ENCODE results near the gene CMTM5. TPM values are rescaled to one million over a fixed set of nuclear protein-coding genes. Genes with fewer than 3 reads are reported as not detected.

Gene CMTM5
- polyA plus RNA-seq (ENCODE audit: low read depth in 6 of 6) = 1 to 10 TPM in 2 of 6 donors, under 1 TPM in 2, not detected in 2; 0.36 to 2.5 (median 1.6) TPM

- Mint-ChIP-seq H3K27ac (peak within 1 kb of the TSS in 2 of 6 donors; percentile 21 to 56), H3K9me3 (no peaks in the 10 kb centered on the region), H3K27me3 (peaks cover 6 to 40% (median 35%) of the 10 kb centered on the region in 3 donors), H3K4me1 (peaks cover 0 to 2% (median 0%) of the 10 kb centered on the region in 3 donors), H3K4me3 (no peak within 1 kb of the TSS), H3K36me3 (no peaks in the 10 kb centered on the region)
- ATAC-seq (ENCODE audit: low read depth in 2 of 2) = no peak
- no peak for DNase-seq
Observed at GRCh38 chr14:23376482-23377197, at the start of gene CMTM5. Gene CMTM5 (plus strand): TSS chr14:23377046. CDS start chr14:23377252, 206 bp downstream.

- Mint-ChIP-seq H3K36me3 (no peaks in the 10 kb centered on the region), H3K27ac (peak overlapping the region in 1 of 6 donors; percentile 75), H3K4me1 (peaks cover 0 to 3% (median 2%) of the 10 kb centered on the region in 3 donors), H3K9me3 (no peaks in the 10 kb centered on the region), H3K27me3 (no peaks in the 10 kb centered on the region), H3K4me3 (peak overlapping the region in 1 of 8 donors; percentile 43)
- DNase-seq = peak; percentile 57
- peak; percentile 55 to 68 for ATAC-seq (ENCODE audit: low read depth in 2 of 2)
Observed at GRCh38 chr14:23327947-23328744, 48.7 kb upstream of the CMTM5 start.

- ATAC-seq (ENCODE audit: low read depth in 2 of 2) = no peak
- Mint-ChIP-seq H3K27me3 (peaks cover 31 to 40% (median 39%) of the 10 kb centered on the region in 3 donors), H3K4me3 (no peak overlapping the region)
Observed at GRCh38 chr14:23335623-23336022, 41.2 kb upstream of the CMTM5 start.

GRCh38 chr14:23339506-23340268, 37.2 kb upstream of the CMTM5 start:
- Mint-ChIP-seq H3K27me3 (peaks cover 33 to 57% (median 44%) of the 10 kb centered on the region in 3 donors), H3K27ac (no peak overlapping the region), H3K9me3 (peaks cover 0 to 16% (median 6%) of the 10 kb centered on the region in 7 donors), H3K4me3 (no peak overlapping the region), H3K4me1 (no peaks in the 10 kb centered on the region), H3K36me3 (no peaks in the 10 kb centered on the region)
- DNase-seq (no peak), ATAC-seq (ENCODE audit: low read depth in 2 of 2) (no peak)

More at GRCh38 chr14:23335623-23336022, 41.2 kb upstream of the CMTM5 start:
- no peak for DNase-seq
- Mint-ChIP-seq H3K36me3 (no peaks in the 10 kb centered on the region), H3K27ac (no peak overlapping the region), H3K4me1 (no peaks in the 10 kb centered on the region), H3K9me3 (peaks cover 0 to 16% (median 6%) of the 10 kb centered on the region in 7 donors)

GRCh38 chr14:23344481-23344880, 32.4 kb upstream of the CMTM5 start:
- Mint-ChIP-seq H3K9me3 (peaks cover 0 to 8% (median 4%) of the 10 kb centered on the region in 7 donors), H3K4me3 (no peak overlapping the region), H3K27ac (peak overlapping the region in 1 of 6 donors; percentile 47), H3K27me3 (peaks cover 7 to 54% (median 46%) of the 10 kb centered on the region in 3 donors), H3K4me1 (no peaks in the 10 kb centered on the region), H3K36me3 (no peaks in the 10 kb centered on the region)
- no peak for ATAC-seq (ENCODE audit: low read depth in 2 of 2)
- no peak for DNase-seq

GRCh38 chr14:23345987-23346692, 30.7 kb upstream of the CMTM5 start:
- peaks cover 0 to 9% of the 10 kb centered on the region in 2 donors for H3K36me3 Mint-ChIP-seq
- no peak overlapping the region for H3K27ac Mint-ChIP-seq
- H3K4me1 Mint-ChIP-seq = peaks cover 0 to 5% (median 0%) of the 10 kb centered on the region in 3 donors
- no peak overlapping the region for H3K4me3 Mint-ChIP-seq
- H3K9me3 Mint-ChIP-seq = peaks cover 0 to 4% (median 0%) of the 10 kb centered on the region in 7 donors
- no peak for ATAC-seq (ENCODE audit: low read depth in 2 of 2)
- peaks cover 21 to 71% (median 62%) of the 10 kb centered on the region in 3 donors for H3K27me3 Mint-ChIP-seq
- no peak for DNase-seq

- Mint-ChIP-seq H3K9me3 (peaks cover 0 to 4% (median 0%) of the 10 kb centered on the region in 7 donors), H3K27me3 (peaks cover 25 to 75% (median 68%) of the 10 kb centered on the region in 3 donors), H3K4me1 (peaks cover 0 to 5% (median 0%) of the 10 kb centered on the region in 3 donors), H3K4me3 (no peak overlapping the region), H3K27ac (no peak overlapping the region), H3K36me3 (peaks cover 0 to 13% of the 10 kb centered on the region in 2 donors)
- no peak for DNase-seq
- ATAC-seq (ENCODE audit: low read depth in 2 of 2) = no peak
Observed at GRCh38 chr14:23346693-23347405, 30.0 kb upstream of the CMTM5 start.

- ATAC-seq (ENCODE audit: low read depth in 2 of 2) = no peak
- H3K27ac Mint-ChIP-seq = peak overlapping the region in 1 of 6 donors; percentile 26
- DNase-seq = no peak
- peaks cover 0 to 13% of the 10 kb centered on the region in 2 donors for H3K36me3 Mint-ChIP-seq
- no peak overlapping the region for H3K4me3 Mint-ChIP-seq
- peaks cover 0 to 5% (median 0%) of the 10 kb centered on the region in 3 donors for H3K4me1 Mint-ChIP-seq
- H3K9me3 Mint-ChIP-seq = peaks cover 0 to 4% (median 0%) of the 10 kb centered on the region in 7 donors
- H3K27me3 Mint-ChIP-seq = peaks cover 25 to 67% (median 66%) of the 10 kb centered on the region in 3 donors
Observed at GRCh38 chr14:23347406-23348296, 29.2 kb upstream of the CMTM5 start.

- H3K27ac Mint-ChIP-seq = no peak overlapping the region
- peaks cover 0 to 4% (median 0%) of the 10 kb centered on the region in 7 donors for H3K9me3 Mint-ChIP-seq
- peaks cover 0 to 17% of the 10 kb centered on the region in 2 donors for H3K36me3 Mint-ChIP-seq
- peaks cover 26 to 67% (median 65%) of the 10 kb centered on the region in 3 donors for H3K27me3 Mint-ChIP-seq
- DNase-seq = no peak
- peaks cover 5 to 11% (median 6%) of the 10 kb centered on the region in 3 donors for H3K4me1 Mint-ChIP-seq
- H3K4me3 Mint-ChIP-seq = no peak overlapping the region
- no peak for ATAC-seq (ENCODE audit: low read depth in 2 of 2)
Observed at GRCh38 chr14:23348297-23348655, 28.6 kb upstream of the CMTM5 start.

- Mint-ChIP-seq H3K27ac (no peak overlapping the region), H3K36me3 (peaks cover 0 to 22% of the 10 kb centered on the region in 2 donors), H3K4me1 (peaks cover 10 to 12% (median 11%) of the 10 kb centered on the region in 3 donors), H3K9me3 (peaks cover 0 to 4% (median 0%) of the 10 kb centered on the region in 7 donors), H3K4me3 (peak overlapping the region in 2 of 8 donors; percentile 36 to 71), H3K27me3 (peaks cover 36 to 75% (median 73%) of the 10 kb centered on the region in 3 donors)
- ATAC-seq (ENCODE audit: low read depth in 2 of 2) = no peak
- DNase-seq = no peak
Observed at GRCh38 chr14:23349156-23349845, 27.5 kb upstream of the CMTM5 start.
